Upper lobe of right lung (tissue), 1 donor: ENCODE results near the gene NDUFB2. TPM values are rescaled to one million over a fixed set of nuclear protein-coding genes. Genes with fewer than 3 reads are reported as not detected.
"Not testable (repeated sequence)": the region's sequence is repeated elsewhere in the genome, so short reads cannot be mapped to it uniquely, and the experiment has no call there.

Experiments used
- ATAC-seq: fragments of 200-7000 bp; cut with Tn5 transposase; one replicate; pipeline ENCODE4 v1.9.1; 2020; ENCODE audit warnings: mild to moderate bottlenecking, moderate library complexity
- DNase-seq: peaks from one replicate; pipeline ENCODE4 v3.0.0-alpha.2; 2020
- H3K27ac ChIP-seq: fragments of 200-600 bp; one replicate; pipeline ENCODE4 v1.8.0; 2022
- H3K27me3 ChIP-seq: fragments of 200-600 bp; one replicate; pipeline ENCODE4 v1.8.0; 2022; ENCODE audit warnings: mild to moderate bottlenecking
- H3K36me3 ChIP-seq: fragments of 200-600 bp; one replicate; pipeline ENCODE4 v1.8.0; 2022
- H3K4me1 ChIP-seq: fragments of 200-600 bp; one replicate; pipeline ENCODE4 v1.8.0; 2022
- H3K4me3 ChIP-seq: fragments of 200-600 bp; one replicate; pipeline ENCODE4 v1.8.0; 2022; ENCODE audit warnings: mild to moderate bottlenecking
- H3K9me3 ChIP-seq: fragments of 200-600 bp; one replicate; pipeline ENCODE4 v1.8.0; 2022
- CTCF ChIP-seq: fragments of 200-600 bp; IDR thresholded peaks from one replicate; pipeline ENCODE4 v1.8.0; 2022; ENCODE audit warnings: antibody characterized with exemption
- intact Hi-C: fragments of 100-400 bp; cut with DNase I; formaldehyde crosslinking; loops from one replicate; pipeline ENCODE4 v1.11.0; 2022
- total RNA-seq: library from RNA; stranded (reverse); fragmentation: NEBNext Ultra II Directional; extraction: Animal tissue kit (Norgen Biotek cat#: 25700); gene quantifications from one replicate; pipeline ENCODE4 v1.2.1, GENCODE V29; 2021
- donor health status: DM: no; HTN: yes; CAD: no; lungs with severe emphysema.

Gene NDUFB2
- total RNA-seq, 1 donor from 2014 or later, result 160 TPM

DNA sequence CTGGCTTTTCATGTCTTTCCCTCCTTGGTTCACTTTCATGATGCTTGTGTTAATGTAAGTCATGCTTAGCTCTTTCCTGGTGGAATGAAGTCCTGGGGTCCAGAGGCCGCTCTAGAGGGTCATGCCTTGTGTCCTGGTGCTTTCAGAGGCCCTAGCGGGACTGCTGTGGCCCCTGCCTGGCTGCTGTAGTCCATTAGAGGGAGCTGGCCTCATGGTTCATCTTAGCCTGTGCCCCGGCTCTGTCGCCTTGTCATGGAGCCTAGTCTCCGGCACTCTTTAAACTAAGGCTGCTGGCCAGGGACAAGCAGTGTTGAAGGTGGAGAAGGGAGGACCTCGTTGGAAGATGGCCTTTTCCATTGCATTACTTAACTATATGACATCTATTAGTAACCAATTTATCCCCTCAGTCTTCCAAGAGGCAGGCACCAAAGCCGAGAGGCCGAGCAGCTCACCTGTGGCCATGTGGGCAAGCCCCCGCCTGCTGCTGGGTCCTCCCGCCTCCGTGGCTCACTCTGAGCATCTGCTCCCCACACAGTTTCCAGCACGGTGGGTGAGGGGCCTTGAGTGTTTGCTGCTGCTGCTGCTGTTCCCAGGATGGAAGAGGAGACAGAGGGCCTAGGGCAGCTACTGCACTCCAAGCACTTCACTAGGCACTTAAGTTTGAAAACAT lies 5.0 kb upstream of the NDUFB2 start:
- intact Hi-C loops, result no loop called here
- ATAC-seq, result no peak
- no peaks in the 10 kb centered on the region for H3K27me3 ChIP-seq
- no peak for TF ChIP-seq CTCF
- H3K9me3 ChIP-seq, result no peaks in the 10 kb centered on the region
- H3K36me3 ChIP-seq, result peaks cover 35% of the 10 kb centered on the region
- DNase-seq, result no peak
- no peak overlapping the region for H3K27ac ChIP-seq
- H3K4me3 ChIP-seq, result no peak overlapping the region
- no peaks in the 10 kb centered on the region for H3K4me1 ChIP-seq

- H3K9me3 ChIP-seq, intact Hi-C loops, DNase-seq, H3K27me3 ChIP-seq, H3K27ac ChIP-seq, ATAC-seq, H3K4me3 ChIP-seq: not testable (repeated sequence)
- Histone ChIP-seq H3K4me1 (peaks cover 12% of the 10 kb centered on the region), H3K36me3 (peaks cover 23% of the 10 kb centered on the region)
Observed at GRCh38 chr7:140693849-140694248, 2.7 kb upstream of the NDUFB2 start.

GRCh38 chr7:140694592-140694991 lies 1.9 kb upstream of the NDUFB2 start:
- peaks cover 18% of the 10 kb centered on the region for H3K36me3 ChIP-seq
- H3K27me3 ChIP-seq, result no peaks in the 10 kb centered on the region
- intact Hi-C loops, result no loop called here
- TF ChIP-seq CTCF, result no peak
- DNase-seq (no peak), ATAC-seq (no peak)
- peaks cover 13% of the 10 kb centered on the region for H3K4me1 ChIP-seq
- no peak overlapping the region for H3K27ac ChIP-seq
- no peaks in the 10 kb centered on the region for H3K9me3 ChIP-seq
- no peak overlapping the region for H3K4me3 ChIP-seq

DNA sequence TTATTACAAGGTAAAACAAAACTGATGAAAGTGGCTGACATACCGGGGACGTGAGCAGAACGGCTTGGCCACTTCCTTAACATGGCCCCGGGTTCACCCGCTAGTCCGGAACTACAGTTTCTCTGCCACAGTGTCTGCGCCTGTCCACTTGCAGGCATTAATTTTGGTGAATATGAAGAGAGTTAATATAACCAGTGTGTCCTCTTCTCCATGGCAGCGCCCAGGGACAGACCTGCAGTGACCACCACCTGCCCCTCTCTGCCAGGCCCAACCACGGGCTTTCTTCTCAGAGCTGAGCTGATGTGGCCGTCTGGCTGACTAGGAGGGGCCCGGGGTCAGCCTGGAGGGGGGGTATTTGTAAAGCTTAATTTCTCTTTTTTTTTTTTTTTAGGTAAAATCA lies 1.1 kb upstream of the NDUFB2 start:
- ATAC-seq (no peak), DNase-seq (no peak)
- Histone ChIP-seq H3K27me3 (no peaks in the 10 kb centered on the region), H3K36me3 (peaks cover 12% of the 10 kb centered on the region), H3K4me3 (no peak overlapping the region), H3K27ac (no peak overlapping the region), H3K9me3 (no peaks in the 10 kb centered on the region), H3K4me1 (peaks cover 16% of the 10 kb centered on the region)
- intact Hi-C loops, result no loop called here
- no peak for TF ChIP-seq CTCF

DNA sequence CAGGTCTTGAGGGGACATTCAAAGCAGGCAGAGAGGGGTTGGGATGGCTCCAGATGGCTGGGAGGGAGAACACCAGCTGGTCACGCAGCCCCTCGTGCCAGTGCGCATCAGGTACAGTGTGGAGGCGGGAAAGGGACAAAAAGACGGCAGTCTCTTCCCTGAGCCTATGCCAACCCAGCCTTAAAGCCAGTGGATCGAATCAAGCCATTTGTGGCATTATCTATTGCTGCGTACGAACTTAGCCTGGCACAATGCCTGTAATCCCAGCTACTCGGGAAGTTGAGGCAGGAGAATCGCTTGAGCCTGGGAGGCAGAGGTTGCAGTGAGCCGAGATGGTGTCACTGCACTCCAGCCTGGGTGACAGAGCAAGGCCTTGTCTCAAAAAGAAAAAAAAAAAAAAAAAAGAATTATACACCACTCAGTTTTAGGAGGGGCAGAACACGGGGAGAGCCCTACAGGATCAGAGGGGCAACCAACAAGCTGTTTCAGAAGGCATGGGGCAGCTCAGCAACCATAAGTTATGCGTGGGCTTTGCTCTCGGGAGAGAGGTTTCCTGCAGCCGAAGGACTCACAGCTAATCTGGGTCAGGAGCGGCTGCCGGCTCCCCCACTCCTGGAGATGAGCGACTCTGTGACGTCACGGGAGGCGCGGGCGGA lies 356 bp upstream of the NDUFB2 start:
- Histone ChIP-seq H3K9me3 (no peaks in the 10 kb centered on the region), H3K4me1 (peaks cover 16% of the 10 kb centered on the region), H3K27me3 (no peaks in the 10 kb centered on the region), H3K36me3 (peaks cover 12% of the 10 kb centered on the region), H3K27ac (peak overlapping the region; percentile 91), H3K4me3 (peak overlapping the region; percentile 73)
- intact Hi-C loops, result no loop called here
- DNase-seq (peak; percentile 98), ATAC-seq (no peak)
- TF ChIP-seq CTCF, result no peak

GRCh38 chr7:140697447-140698143 lies 1.1 kb downstream of the NDUFB2 start:
- no peak for DNase-seq
- Histone ChIP-seq H3K27ac (peak overlapping the region; percentile 91), H3K9me3 (no peaks in the 10 kb centered on the region), H3K36me3 (peaks cover under 1% of the 10 kb centered on the region), H3K27me3 (no peaks in the 10 kb centered on the region), H3K4me1 (peaks cover 16% of the 10 kb centered on the region), H3K4me3 (peak overlapping the region; percentile 73)
- ATAC-seq, result no peak
- intact Hi-C loops, result no loop called here
- TF ChIP-seq CTCF, result no peak
